ENCODE results near the gene PRRT1B. TPM values are rescaled to one million over a fixed set of nuclear protein-coding genes. Genes with fewer than 3 reads are reported as not detected.

Gene PRRT1B
- total RNA-seq, 4 donors from 2014 or later: 0.19 TPM; not detected in 3

DNA sequence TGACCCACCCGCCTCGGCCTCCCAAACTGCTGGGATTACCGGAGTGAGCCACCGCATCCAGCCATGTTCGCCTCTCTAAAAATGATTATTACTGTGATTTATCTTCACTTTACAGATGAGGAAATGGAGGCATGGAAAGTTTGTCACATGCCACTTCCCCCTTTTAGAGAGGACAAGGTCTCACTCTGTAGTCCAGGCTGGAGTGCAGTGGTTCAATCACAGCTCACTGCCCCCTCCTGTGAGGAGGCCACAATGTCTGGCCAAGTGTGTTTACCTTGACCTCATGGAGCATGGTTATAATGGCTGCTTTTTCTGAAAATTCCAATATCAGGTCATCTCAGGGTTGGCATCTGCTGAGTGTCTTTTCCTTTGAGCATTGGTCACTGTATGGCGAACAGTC lies 6.7 kb downstream of the PRRT1B start:
- Histone ChIP-seq H3K27me3 (peaks cover 0 to 89% (median 24%) of the 10 kb centered on the region in 4 donors), H3K27ac (replicated peaks in 1 of 4) (no peak overlapping the region), H3K9me3 (no peaks in the 10 kb centered on the region), H3K36me3 (no peaks in the 10 kb centered on the region), H3K4me1 (peaks cover 0 to 9% (median 2%) of the 10 kb centered on the region in 4 donors), H3K4me3 (no peak overlapping the region)
- intact Hi-C loops (cut with DNase I): no loop called here
- no peak for TF ChIP-seq EP300 (IDR thresholded peaks at IDR 0.05)
- TF ChIP-seq POLR2AphosphoS5 (IDR thresholded peaks at IDR 0.05): no peak
- no peak for TF ChIP-seq POLR2A (IDR thresholded peaks at IDR 0.05; ENCODE audit: low read depth)
- TF ChIP-seq CTCF (IDR thresholded peaks at IDR 0.05): no peak
- no peak for DNase-seq (ENCODE audit: extremely low spot score)
- 86% methylated on average over 6 of the region's 6 CpGs for WGBS

DNA sequence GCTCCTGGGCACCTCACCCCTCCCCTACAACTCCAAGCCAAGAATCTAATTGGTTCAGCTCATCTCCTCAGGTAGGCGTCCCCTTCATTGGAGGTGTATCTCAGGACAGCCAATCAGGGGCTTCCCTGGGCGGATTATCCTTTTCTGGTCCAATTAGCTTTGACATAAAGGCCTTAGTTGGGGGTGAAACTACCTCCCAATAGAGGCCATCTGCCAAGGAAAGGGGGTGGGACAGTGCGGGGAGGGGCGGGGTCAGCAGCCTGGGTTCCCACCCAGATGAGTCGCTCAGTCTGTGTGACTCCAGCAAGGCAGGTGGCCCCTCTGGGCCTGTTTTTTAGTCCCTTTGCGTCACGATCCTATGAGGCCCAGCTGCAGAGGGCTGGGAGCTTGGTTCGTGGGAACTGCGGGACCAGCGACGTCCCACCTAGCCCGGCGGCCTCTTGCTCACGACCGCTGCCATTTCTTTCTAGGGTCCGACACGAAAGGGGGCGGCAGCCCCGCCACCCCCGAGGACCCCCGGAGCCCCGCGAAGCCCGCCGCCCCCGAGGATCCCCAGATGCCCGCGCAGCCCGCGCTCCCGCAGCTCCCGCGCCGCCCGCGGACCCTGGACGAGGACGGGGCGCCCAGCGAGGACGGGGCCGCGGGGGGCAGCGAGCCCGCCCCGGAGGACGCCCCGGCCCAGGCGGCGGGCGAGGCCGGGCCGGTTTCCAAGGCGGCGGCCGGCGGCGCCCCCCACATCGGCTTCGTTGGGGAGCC lies 8.9 kb downstream of the PRRT1B start:
- DNase-seq (ENCODE audit: extremely low spot score): no peak

GRCh38 chr9:131554843-131555351 lies 9.6 kb downstream of the PRRT1B start:
- Histone ChIP-seq H3K4me1 (peaks cover 0 to 7% (median 0%) of the 10 kb centered on the region in 4 donors), H3K27me3 (peaks cover 0 to 73% (median 24%) of the 10 kb centered on the region in 4 donors), H3K9me3 (no peaks in the 10 kb centered on the region), H3K36me3 (no peaks in the 10 kb centered on the region), H3K27ac (replicated peaks in 1 of 4) (no peak overlapping the region), H3K4me3 (peak overlapping the region in 1 of 4 donors; percentile 12)
- 40% methylated on average over 20 of the region's 54 CpGs for WGBS
- TF ChIP-seq EP300 (IDR thresholded peaks at IDR 0.05): no peak
- TF ChIP-seq POLR2A (IDR thresholded peaks at IDR 0.05; ENCODE audit: low read depth): no peak
- no peak for TF ChIP-seq POLR2AphosphoS5 (IDR thresholded peaks at IDR 0.05)
- TF ChIP-seq CTCF (IDR thresholded peaks at IDR 0.05): no peak
- DNase-seq (ENCODE audit: extremely low spot score): no peak
- intact Hi-C loops (cut with DNase I): no loop called here

More for the DNA sequence above, 8.9 kb downstream of the PRRT1B start:
- H3K36me3 ChIP-seq: no peaks in the 10 kb centered on the region
- no peak overlapping the region for H3K27ac ChIP-seq (replicated peaks in 1 of 4)
- H3K9me3 ChIP-seq: no peaks in the 10 kb centered on the region
- intact Hi-C loops (cut with DNase I): no loop called here
- 11% methylated on average over 15 of the region's 60 CpGs for WGBS
- H3K4me3 ChIP-seq: no peak overlapping the region
- H3K27me3 ChIP-seq: peaks cover 0 to 79% (median 24%) of the 10 kb centered on the region in 4 donors
- H3K4me1 ChIP-seq: peaks cover 0 to 7% (median 0%) of the 10 kb centered on the region in 4 donors
- TF ChIP-seq EP300 (IDR thresholded peaks at IDR 0.05): no peak

DNA sequence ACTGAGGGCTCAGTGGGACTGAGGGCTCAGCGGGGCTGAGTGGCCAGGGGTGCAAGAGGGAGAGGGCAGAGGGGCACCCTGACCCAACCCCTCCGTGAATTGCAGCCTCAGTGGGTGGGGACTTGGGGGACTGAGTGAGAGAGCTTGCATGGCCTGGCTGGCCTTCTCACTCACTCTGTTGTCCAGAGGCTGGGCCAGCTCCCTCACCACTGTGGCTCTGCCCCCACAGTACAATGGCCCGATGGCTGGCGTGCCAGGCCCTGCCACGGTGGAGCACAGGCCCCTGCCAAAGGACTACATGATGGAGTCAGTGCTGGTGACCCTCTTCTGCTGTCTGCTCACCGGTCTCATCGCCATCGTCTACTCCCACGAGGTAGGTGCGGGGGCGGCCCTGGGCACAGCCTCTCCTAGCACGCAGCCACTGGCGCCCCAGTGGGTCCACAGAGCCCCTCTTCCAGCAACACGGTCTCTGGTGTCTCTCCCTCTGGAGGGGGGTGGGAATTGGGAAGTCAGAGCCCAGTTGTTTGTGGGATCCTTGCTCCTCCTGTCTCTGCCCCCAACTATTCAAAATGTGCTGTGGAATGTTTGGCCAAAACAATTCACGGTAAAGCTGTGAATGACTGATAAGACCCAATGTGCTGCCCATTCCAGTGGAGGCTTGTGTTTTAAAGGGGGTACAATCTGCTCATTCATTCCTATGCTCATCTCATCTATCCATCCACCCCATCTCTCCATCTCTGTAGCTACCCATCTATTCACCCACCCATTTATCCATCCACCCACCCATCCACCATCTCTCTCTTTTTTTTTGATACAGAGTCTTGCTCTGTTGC lies 10.7 kb downstream of the PRRT1B start:
- H3K4me3 ChIP-seq: no peak overlapping the region
- no peak overlapping the region for H3K27ac ChIP-seq (replicated peaks in 1 of 4)
- WGBS: 70% methylated on average over 3 of the region's 15 CpGs
- peaks cover 0 to 67% (median 24%) of the 10 kb centered on the region in 4 donors for H3K27me3 ChIP-seq
- no peaks in the 10 kb centered on the region for H3K9me3 ChIP-seq
- H3K36me3 ChIP-seq: no peaks in the 10 kb centered on the region
- no peak for DNase-seq (ENCODE audit: extremely low spot score)
- TF ChIP-seq EP300 (IDR thresholded peaks at IDR 0.05): no peak
- no peak for TF ChIP-seq POLR2A (IDR thresholded peaks at IDR 0.05; ENCODE audit: low read depth)
- intact Hi-C loops (cut with DNase I): no loop called here
- H3K4me1 ChIP-seq: peaks cover 0 to 7% (median 0%) of the 10 kb centered on the region in 4 donors

DNA sequence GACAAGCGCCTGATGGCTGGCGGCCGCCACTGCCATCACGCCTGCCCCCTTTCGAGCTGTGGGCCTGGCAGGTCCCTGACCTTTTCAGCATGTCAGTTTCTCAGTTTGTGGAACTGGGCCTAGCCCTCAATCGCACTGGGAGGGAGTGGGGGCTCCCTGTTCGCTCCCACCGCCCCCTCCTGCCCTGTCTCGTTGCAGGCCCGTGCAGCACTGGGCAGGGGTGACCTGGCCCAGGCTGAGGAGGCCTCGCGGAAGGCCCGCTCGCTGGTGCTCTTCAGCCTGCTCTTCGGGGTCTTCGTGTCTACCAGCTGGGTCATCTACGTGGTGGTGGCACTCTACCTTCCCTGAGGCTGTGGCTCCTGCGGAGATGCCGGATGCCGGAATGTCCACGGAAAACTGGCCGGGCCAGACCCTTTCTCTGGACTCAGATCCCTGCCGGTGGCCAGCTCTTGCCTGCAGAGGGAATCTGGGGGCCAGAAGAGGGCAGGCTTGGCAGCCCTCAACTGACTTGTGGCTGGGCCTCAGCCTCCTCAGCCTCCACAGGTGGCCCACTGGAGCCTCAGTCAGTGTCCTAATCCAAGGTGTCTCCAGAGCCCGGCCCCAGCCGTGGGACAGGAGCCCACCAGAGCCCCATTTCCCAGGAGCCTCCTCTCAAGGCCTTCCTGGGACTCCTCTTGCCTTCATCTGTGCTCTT lies 12.7 kb downstream of the PRRT1B start:
- Histone ChIP-seq H3K36me3 (no peaks in the 10 kb centered on the region), H3K27ac (replicated peaks in 1 of 4) (no peak overlapping the region), H3K4me1 (peaks cover 0 to 7% (median 0%) of the 10 kb centered on the region in 4 donors), H3K27me3 (peaks cover 0 to 53% (median 24%) of the 10 kb centered on the region in 4 donors), H3K9me3 (peaks cover 0 to 9% (median 4%) of the 10 kb centered on the region in 4 donors), H3K4me3 (no peak overlapping the region)
- TF ChIP-seq EP300 (IDR thresholded peaks at IDR 0.05) (no peak), POLR2A (IDR thresholded peaks at IDR 0.05; ENCODE audit: low read depth) (no peak), POLR2AphosphoS5 (IDR thresholded peaks at IDR 0.05) (no peak), CTCF (IDR thresholded peaks at IDR 0.05) (no peak)
- WGBS: 91% methylated on average over 25 of the region's 25 CpGs
- DNase-seq (ENCODE audit: extremely low spot score): no peak
- intact Hi-C loops (cut with DNase I): no loop called here

All from esophagus muscularis mucosa (tissue), 4 donors.